ENCODE measurements around the gene SSC5D.
"Not testable (repeated sequence)": the region's sequence is repeated elsewhere in the genome, so short reads cannot be mapped to it uniquely, and the experiment has no call there.

The SSC5D gene

GRCh38 chr19:55487924-55488687 lies at the start of gene SSC5D:
Gene SSC5D (plus strand): TSS chr19:55488436. CDS start chr19:55488590, 154 bp downstream.
- DNase-seq, result peak; percentile 51

- DNase-seq, result no peak
Observed at GRCh38 chr19:55439052-55439451, 49.2 kb upstream of the SSC5D start.

DNA sequence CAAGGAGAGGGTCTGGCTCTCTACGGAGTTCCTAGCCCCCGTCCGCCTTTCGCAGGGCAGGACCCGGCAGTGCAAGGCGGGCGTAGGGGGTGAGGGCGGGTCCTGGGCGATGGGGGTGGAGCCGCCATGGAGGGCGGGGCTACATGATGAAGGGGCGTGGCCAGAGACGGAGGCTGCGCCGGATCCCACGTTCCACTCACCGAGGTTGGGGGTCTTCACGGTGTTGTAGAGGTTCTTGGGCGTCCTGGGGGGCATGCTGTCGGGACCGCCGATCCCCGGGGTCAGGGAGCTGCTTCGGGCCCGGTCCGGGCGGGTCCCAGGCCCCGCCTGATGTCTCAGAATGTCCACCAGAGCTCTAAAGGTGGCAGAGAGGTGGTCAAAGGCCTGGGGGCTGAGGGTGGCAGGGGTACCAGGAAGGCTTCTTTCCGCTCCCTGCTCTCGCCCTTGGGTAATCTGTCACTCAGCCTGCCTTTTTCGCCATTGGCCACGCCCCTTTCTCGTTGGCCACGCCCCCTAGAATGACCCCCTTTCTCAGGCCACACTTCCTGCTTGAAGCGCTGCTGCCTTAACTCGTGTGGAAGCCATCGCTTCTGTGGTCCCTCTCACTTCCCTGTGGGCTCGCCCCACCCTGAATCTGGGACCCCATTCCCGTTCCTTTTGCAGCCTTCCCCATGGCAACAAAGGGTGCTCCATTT lies 47.7 kb upstream of the SSC5D start:
- no peak for DNase-seq

DNA sequence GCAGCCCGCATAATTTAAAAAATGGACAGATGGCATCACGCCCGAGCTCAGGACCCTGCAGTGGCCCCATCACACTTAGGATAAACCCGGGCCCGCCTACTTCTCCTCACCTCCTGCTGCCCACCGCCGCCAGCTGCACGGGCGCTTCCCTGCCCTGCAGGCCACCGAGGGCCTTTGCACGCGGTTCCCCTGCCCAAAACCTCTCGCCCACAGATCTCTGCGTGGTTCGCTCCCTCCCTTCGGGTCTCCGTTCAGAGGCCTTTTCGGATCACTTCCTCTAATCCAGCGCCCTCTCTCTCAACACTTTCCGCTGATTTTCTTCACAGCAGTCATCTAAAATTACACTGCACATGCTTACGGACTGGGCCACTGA lies 46.9 kb upstream of the SSC5D start:
- no peak for DNase-seq

DNA sequence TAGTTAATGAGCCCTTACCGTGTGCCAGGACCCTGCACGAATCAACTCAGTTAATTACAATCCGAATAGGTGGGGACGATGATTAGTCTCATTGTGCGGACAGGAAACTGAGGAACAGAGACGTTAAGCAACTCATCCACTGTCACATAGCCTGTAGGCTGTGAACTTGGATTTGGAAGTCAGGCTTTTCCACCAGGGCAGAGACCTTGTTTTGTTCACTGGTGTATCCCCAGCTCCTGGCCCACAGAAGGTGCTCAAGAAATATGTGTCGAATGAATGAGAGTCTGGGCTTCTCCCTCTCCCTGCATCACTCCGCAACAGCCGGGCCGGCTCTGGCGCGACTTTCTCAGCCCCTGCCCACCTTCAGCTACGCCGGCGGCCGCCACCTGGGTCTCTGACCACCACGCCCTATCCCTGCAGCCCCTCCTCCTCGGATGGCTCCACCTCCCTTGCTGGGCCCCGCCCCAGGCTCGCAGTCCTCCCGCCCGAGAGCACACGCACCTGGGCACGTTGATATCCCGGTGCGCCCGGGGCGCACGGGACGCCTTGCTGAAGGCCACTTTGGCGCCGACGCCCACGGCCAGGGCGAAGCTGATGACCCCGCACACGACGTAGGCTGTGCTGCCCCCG lies 46.4 kb upstream of the SSC5D start:
- DNase-seq, result no peak

- no peak for DNase-seq
Observed at GRCh38 chr19:55442372-55442961, 45.8 kb upstream of the SSC5D start.

GRCh38 chr19:55443045-55443823 lies 45.0 kb upstream of the SSC5D start, which contains the start of gene SHISA7:
Gene SHISA7 (minus strand): TSS chr19:55443300. CDS start chr19:55442863, 437 bp downstream.
- no peak for DNase-seq

- DNase-seq, result no peak
Observed at GRCh38 chr19:55443824-55444480, 44.3 kb upstream of the SSC5D start.

DNA sequence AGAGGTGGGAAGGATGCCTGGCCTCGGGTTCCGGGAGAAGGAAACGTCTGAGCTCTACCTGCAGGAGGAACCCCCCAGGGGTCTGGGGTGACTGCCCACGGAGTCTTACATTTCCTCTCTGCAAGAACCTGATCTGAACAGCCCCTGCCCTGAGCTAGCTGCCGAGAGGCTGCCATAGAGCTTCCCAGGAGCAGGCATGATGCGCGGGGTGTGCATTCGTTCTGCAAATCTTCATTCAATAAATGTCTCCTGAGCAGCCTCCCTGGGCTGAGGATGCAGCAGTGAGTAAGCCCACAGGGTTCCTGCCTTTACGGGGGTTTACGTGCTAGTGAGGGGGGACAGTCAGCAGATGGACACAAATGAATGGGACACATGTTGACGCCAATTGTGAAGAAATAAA lies 43.6 kb upstream of the SSC5D start:
- DNase-seq, result no peak

GRCh38 chr19:55446060-55446459 lies 42.2 kb upstream of the SSC5D start:
- no peak for DNase-seq

DNA sequence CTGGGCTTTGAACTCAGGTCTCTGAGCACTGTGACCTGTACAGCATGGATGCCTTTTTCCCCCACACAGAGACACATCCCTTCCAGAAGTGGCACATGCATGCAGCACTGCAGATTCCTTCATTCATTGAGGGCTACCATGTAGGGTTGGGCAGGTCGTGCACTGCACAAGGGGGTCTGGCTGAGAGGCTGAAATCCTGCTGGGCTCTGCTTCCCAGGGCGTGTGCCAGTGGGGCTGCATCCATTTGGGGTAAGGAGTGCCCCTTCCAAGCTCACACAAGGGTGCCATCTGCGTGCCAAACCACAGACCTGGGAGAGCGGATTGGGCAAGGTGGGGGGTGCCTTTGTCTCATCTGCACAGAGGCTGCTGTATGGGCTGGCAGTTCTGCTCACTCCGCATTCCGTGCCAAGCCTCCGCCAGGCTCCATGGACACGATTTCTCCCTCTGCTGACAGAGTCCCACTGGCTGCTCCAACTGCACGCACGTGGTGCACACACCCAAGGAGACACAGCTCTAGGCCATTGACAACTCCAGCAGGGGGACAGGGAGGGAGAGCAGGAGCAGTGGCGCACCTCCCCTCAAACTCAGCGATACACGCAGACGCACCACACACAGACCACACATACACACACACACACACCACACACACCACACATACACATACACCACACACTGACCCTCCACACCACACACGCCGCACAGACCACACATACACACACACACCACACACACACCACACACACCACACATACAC lies 40.6 kb upstream of the SSC5D start:
- DNase-seq, result peak; percentile 27

- not testable (repeated sequence) for DNase-seq
Observed at GRCh38 chr19:55448175-55448490, 40.1 kb upstream of the SSC5D start.

DNA sequence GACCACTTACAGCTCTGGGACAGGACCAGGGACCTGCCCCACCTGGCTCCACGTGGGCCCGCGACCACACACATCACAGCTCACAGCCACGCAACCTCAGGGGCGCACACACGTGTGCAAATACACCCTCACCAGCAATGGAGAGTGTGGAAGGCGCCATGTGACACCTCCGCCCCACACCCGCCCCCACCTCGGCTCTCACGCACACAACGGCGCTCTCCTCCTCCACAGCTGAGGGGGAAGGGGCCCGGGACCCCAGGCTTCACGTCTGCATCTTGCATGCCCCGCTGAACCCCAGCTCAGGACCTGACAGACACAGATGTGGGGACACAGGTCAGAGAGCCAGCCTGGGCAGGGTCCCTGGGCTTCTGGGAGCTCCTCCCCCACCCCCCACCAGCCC lies 38.8 kb upstream of the SSC5D start:
- no peak for DNase-seq

- no peak for DNase-seq
Observed at GRCh38 chr19:55451163-55451964, 36.9 kb upstream of the SSC5D start.

DNA sequence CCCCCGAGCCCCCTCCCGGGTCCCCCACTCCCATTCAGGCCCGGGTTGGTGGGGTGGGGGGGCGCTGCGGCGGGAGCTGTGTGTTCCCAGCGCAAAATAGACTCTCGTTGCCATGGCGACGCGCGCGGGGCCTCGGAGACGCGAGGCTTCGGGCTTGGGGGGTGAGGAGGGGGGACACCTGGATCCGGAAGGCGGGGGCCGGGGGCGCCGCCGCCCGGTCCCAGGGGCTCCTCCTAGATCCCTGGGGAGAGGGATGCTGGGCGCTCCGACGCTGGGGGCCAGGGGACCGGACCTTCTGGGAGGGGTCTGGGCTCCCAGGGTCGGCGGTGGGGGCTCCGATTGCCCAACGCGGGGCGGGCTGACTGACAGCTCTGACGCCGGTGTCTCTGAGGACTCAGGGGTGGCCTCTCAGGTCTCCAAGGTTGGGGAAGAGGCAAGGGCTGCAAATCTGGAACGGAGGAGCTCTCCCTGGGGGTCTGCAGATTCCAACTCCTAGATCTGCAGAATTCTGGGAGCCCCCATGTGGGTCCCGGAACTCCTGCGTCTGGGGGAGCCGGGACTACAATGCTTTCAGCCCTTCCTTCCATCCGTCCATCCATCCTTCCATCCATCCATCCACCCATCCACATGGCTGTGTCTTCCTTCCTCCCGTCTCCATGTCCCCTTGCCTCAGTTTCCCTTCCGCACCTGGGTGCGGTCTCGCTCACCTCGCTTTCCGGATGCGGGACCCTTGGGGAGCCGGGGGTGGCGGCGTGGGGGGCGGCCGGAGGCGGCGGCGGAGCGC lies 36.1 kb upstream of the SSC5D start:
- DNase-seq, result no peak

GRCh38 chr19:55452749-55453346 lies 35.4 kb upstream of the SSC5D start:
- peak; percentile 76 for DNase-seq

DNA sequence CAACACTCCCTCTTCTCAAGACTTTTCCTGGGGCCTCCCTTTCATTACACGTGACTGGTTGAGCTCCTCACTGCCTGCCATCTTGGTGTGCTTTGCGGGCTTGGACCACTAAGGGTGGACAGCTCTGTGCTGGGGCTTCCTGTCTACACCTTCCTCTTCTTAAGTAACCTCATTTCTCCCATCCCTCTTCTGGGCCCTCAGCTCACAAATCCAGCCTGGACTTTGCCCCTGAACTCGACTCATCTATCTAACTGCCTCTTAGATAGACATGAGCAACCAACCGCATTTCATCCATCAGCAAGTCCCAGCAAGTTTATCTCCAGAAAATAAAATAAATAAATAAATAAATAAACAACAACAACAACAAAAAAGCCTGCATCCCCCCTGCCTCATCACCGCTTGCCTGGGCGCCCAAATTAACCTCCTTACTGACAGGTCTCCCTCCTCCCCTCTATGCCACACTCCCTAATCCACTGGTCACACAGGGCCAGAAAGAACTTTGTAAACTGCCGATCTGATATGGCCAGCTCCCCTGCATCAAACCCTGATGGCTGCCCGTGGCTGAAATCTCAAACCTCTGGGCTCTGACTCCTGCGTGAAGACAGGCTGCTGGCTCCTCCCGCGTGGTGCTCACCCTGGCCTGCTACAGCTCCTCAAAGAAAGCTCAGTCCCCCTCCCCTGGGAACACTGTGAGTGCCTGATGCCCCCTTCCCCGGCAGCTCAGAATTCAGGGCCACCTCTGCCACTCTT lies 34.5 kb upstream of the SSC5D start:
- no peak for DNase-seq

GRCh38 chr19:55454787-55455243 lies 33.4 kb upstream of the SSC5D start:
- peak; percentile 20 for DNase-seq

Data from fibroblast of skin of right biceps (primary cell).